SK-N-SH (cell line): ENCODE results near the gene THADA.
A peak's percentile ranks its signal among the peaks of the same experiment; 100 is the strongest.

Source experiments
- CTCF ChIP-seq: fragments of 200-600 bp; sonication (generic); IDR thresholded peaks from 2 replicates; pipeline ENCODE4 v1.6.1; 2017; ENCODE audit warnings: antibody characterized with exemption, mild to moderate bottlenecking, moderate library complexity
- JUND ChIP-seq: IDR thresholded peaks from 2 replicates; pipeline ENCODE4 v1.4.0; 2012
- MXI1 ChIP-seq: IDR thresholded peaks from 2 replicates; pipeline ENCODE4 v1.6.1; 2012; ENCODE audit warnings: mild to moderate bottlenecking, low read depth, low read length, improper control_type of control experiment
- POLR2AphosphoS5 ChIP-seq: IDR thresholded peaks from 2 replicates; pipeline ENCODE4 v1.6.1; 2012; ENCODE audit warnings: low read depth, low read length
- SIN3A ChIP-seq: IDR thresholded peaks from 2 replicates; pipeline ENCODE4 v1.6.1; 2012; ENCODE audit warnings: low read depth, mild to moderate bottlenecking, low read length, moderate library complexity, borderline replicate concordance
- SMC3 ChIP-seq: IDR thresholded peaks from 2 replicates; pipeline ENCODE4 v1.6.1; 2012; ENCODE audit warnings: low read depth, low read length, improper control_type of control experiment
- TAF1 ChIP-seq: IDR thresholded peaks from 2 replicates; pipeline ENCODE4 v1.6.1; 2012; ENCODE audit warnings: low read depth, mild to moderate bottlenecking, low read length, moderate library complexity, borderline replicate concordance
- USF2 ChIP-seq: fragments of 150-350 bp; IDR thresholded peaks from 2 replicates; pipeline ENCODE4 v1.6.1; 2017; ENCODE audit warnings: antibody characterized with exemption, low read length, low read depth, borderline replicate concordance
- YY1 ChIP-seq: IDR thresholded peaks from 2 replicates; pipeline ENCODE4 v1.4.0; 2012; ENCODE audit warnings: low read depth, mild to moderate bottlenecking

GRCh38 chr2:43348908-43349661 is 246.8 kb downstream of the THADA start:
- TF ChIP-seq SMC3 = no peak
- TF ChIP-seq USF2 = no peak
- TF ChIP-seq CTCF = no peak
- TF ChIP-seq TAF1 = no peak
- no peak for TF ChIP-seq MXI1
- TF ChIP-seq JUND = peak; percentile 41
- TF ChIP-seq YY1 = peak; percentile 57; the same call in 1 of the 2 replicates
- peak; percentile 46; the same call in 1 of the 2 replicates for TF ChIP-seq POLR2AphosphoS5
- TF ChIP-seq SIN3A = 0 out of 2 replicates have a peak, but pooled peaks have one; percentile 32
